WTC11 (cell line): Measurements from ENCODE around the gene KAT6B. TPM values are rescaled to one million over a fixed set of nuclear protein-coding genes. Genes with fewer than 3 reads are reported as not detected.

ENCODE experiments used
- ATAC-seq: fragments of 200-7000 bp; cut with Tn5 transposase; 2 replicates; pipeline ENCODE4 v1.10.0; 2021; ENCODE audit warnings: mild to moderate bottlenecking, moderate library complexity
- CTCF ChIA-PET: fragments of 300-600 bp; sonication (Branson Sonifier 250); formaldehyde crosslinking; loops from one replicate; lab custom pipeline; 2021; ENCODE audit warnings: antibody characterized with exemption; lab: Charles Lee
- POLR2A ChIA-PET: fragments of 350-600 bp; sonication (Branson Sonifier 250); formaldehyde crosslinking; loops from one replicate; lab custom pipeline; 2021; ENCODE audit warnings: antibody characterized with exemption; lab: Charles Lee
- DNase-seq: peaks from one replicate; pipeline ENCODE4 v3.0.0; 2021; ENCODE audit warnings: low spot score
- H3K27ac Mint-ChIP-seq: 2 replicates; pipeline ENCODE4 v1.8.0; 2021; ENCODE audit warnings: mixed read lengths
- H3K27me3 Mint-ChIP-seq: 2 replicates; pipeline ENCODE4 v1.8.0; 2021; ENCODE audit warnings: low read depth, mild to moderate bottlenecking, moderate library complexity, mixed read lengths
- H3K36me3 Mint-ChIP-seq: 2 replicates; pipeline ENCODE4 v1.8.0; 2021; ENCODE audit warnings: mixed read lengths
- H3K4me1 Mint-ChIP-seq: 2 replicates; pipeline ENCODE4 v1.8.0; 2022; ENCODE audit warnings: mixed read lengths
- H3K4me3 Mint-ChIP-seq: 2 replicates; pipeline ENCODE4 v1.8.0; 2021; ENCODE audit warnings: mild to moderate bottlenecking, moderate library complexity, mixed read lengths
- H3K9me3 Mint-ChIP-seq: 2 replicates; pipeline ENCODE4 v1.8.0; 2021; ENCODE audit warnings: mixed read lengths
- AFF4 ChIP-seq: sonication (generic); formaldehyde crosslinking; IDR thresholded peaks from 2 replicates; pipeline ENCODE4 v1.8.1; 2023; ENCODE audit warnings: mild to moderate bottlenecking, missing genetic modification reagents, borderline replicate concordance
- CREB1 ChIP-seq: sonication (generic); formaldehyde crosslinking; IDR thresholded peaks from 2 replicates; pipeline ENCODE4 v1.8.0; 2023; ENCODE audit warnings: mild to moderate bottlenecking, missing genetic modification reagents
- FOXK1 ChIP-seq: sonication (generic); formaldehyde crosslinking; IDR thresholded peaks from 2 replicates; pipeline ENCODE4 v1.8.0; 2022; ENCODE audit warnings: mild to moderate bottlenecking, moderate library complexity, missing genetic modification reagents
- GABPB1 ChIP-seq: sonication (generic); formaldehyde crosslinking; IDR thresholded peaks from 2 replicates; pipeline ENCODE4 v1.8.1; 2023; ENCODE audit warnings: mild to moderate bottlenecking, missing genetic modification reagents
- JUN ChIP-seq: sonication (generic); formaldehyde crosslinking; IDR thresholded peaks from 2 replicates; pipeline ENCODE4 v1.8.0; 2023; ENCODE audit warnings: mild to moderate bottlenecking, missing genetic modification reagents
- NFATC4 ChIP-seq: fragments of 250-450 bp; sonication (Bioruptor Pico); IDR thresholded peaks from 2 replicates; pipeline ENCODE4 v1.9.0; 2021; ENCODE audit warnings: mild to moderate bottlenecking
- NR3C1 ChIP-seq: sonication (generic); formaldehyde crosslinking; conservative IDR thresholded peaks from 2 replicates; pipeline ENCODE4 v1.8.1; 2023; ENCODE audit warnings: low read depth, mild to moderate bottlenecking, missing genetic modification reagents
- PREB ChIP-seq: sonication (generic); formaldehyde crosslinking; IDR thresholded peaks from 2 replicates; pipeline ENCODE4 v1.8.1; 2022; ENCODE audit warnings: mild to moderate bottlenecking, missing genetic modification reagents, moderate library complexity, borderline replicate concordance
- TEAD1 ChIP-seq: sonication (generic); formaldehyde crosslinking; IDR thresholded peaks from 2 replicates; pipeline ENCODE4 v1.8.0; 2022; ENCODE audit warnings: mild to moderate bottlenecking, missing genetic modification reagents
- ZBTB21 ChIP-seq: sonication (generic); formaldehyde crosslinking; IDR thresholded peaks from 2 replicates; pipeline ENCODE4 v1.8.1; 2023; ENCODE audit warnings: mild to moderate bottlenecking, missing genetic modification reagents, borderline replicate concordance
- ZNF138 ChIP-seq: sonication (generic); formaldehyde crosslinking; conservative IDR thresholded peaks from 2 replicates; pipeline ENCODE4 v1.8.1; 2022; ENCODE audit warnings: mild to moderate bottlenecking, moderate library complexity, missing genetic modification reagents
- ZSCAN18 ChIP-seq: fragments of 250-450 bp; sonication (Bioruptor Pico); IDR thresholded peaks from 2 replicates; pipeline ENCODE4 v2.1.2; 2022; ENCODE audit warnings: mild to moderate bottlenecking, moderate library complexity
- total RNA-seq: library from RNA; stranded (reverse); gene quantifications from 3 replicates; pipeline ENCODE4 v1.2.3, GENCODE V29; 2021
- TF ChIP-seq, protein P1 (sequence below): sonication (generic); formaldehyde crosslinking; IDR thresholded peaks from 2 replicates; pipeline ENCODE4 v1.8.1; 2023; ENCODE audit warnings: mild to moderate bottlenecking, missing genetic modification reagents, moderate library complexity
- TF ChIP-seq, protein P2 (sequence below): sonication (generic); formaldehyde crosslinking; IDR thresholded peaks from 2 replicates; pipeline ENCODE4 v1.8.0; 2022; ENCODE audit warnings: mild to moderate bottlenecking, missing genetic modification reagents
- TF ChIP-seq, protein P3 (sequence below): fragments of 250-450 bp; sonication (Bioruptor Pico); IDR thresholded peaks from 2 replicates; pipeline ENCODE4 v1.8.0; 2021; ENCODE audit warnings: mild to moderate bottlenecking
- TF ChIP-seq, protein P4 (sequence below): fragments of 250-450 bp; sonication (Bioruptor Pico); IDR thresholded peaks from 2 replicates; pipeline ENCODE4 v1.9.0; 2021; ENCODE audit warnings: mild to moderate bottlenecking, borderline replicate concordance
- TF ChIP-seq, protein P5 (sequence below): sonication (generic); formaldehyde crosslinking; IDR thresholded peaks from 2 replicates; pipeline ENCODE4 v1.8.1; 2023; ENCODE audit warnings: mild to moderate bottlenecking, missing genetic modification reagents

The KAT6B gene
- total RNA-seq, 1 experiment from 2014 or later = 18.5 TPM

DNA sequence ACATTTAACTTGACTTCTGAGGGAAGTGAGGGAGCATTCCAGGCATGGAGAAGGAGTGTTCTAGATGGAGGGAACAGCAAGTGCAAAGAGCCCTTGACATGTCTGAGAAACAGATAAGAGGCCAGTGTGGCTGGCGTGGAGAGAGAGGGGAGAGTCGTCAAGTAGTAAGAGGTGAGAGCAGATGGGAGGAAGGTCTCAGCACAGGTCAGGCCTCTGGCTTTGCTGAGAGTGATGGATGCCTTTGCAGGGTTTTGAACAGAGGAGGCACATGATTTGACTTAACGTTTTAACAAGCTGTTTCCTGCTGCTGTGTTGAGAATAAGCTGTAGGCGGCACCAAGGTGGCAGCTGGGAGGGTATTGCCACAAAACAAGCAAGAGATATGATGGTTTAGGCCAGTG lies 97.2 kb downstream of the KAT6B start (continued):
- TF ChIP-seq NR3C1 (CRISPR knock-in tag) = no peak
- no peak for TF ChIP-seq CREB1
- no peak for TF ChIP-seq ZBTB21 (CRISPR knock-in tag)
- TF ChIP-seq, protein P1, sequence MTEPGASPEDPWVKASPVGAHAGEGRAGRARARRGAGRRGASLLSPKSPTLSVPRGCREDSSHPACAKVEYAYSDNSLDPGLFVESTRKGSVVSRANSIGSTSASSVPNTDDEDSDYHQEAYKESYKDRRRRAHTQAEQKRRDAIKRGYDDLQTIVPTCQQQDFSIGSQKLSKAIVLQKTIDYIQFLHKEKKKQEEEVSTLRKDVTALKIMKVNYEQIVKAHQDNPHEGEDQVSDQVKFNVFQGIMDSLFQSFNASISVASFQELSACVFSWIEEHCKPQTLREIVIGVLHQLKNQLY (CRISPR knock-in tag) = no peak
- no peak for TF ChIP-seq PREB (CRISPR knock-in tag)

GRCh38 chr10:74924251-74924963 lies 98.0 kb downstream of the KAT6B start:
- H3K27ac Mint-ChIP-seq = peak overlapping the region; percentile 31; the same call in 1 of the 2 replicates
- peaks cover 10% of the 10 kb centered on the region for H3K36me3 Mint-ChIP-seq
- ChIA-PET POLR2A (no interaction called here), CTCF (interaction anchor here (0.6 kb wide), 1 partner anchor 264 kb away, joined by 3 read pairs; no protein-coding TSS in a partner anchor)
- H3K9me3 Mint-ChIP-seq = peaks cover 11% of the 10 kb centered on the region
- no peak for DNase-seq
- H3K27me3 Mint-ChIP-seq = no peaks in the 10 kb centered on the region
- H3K4me3 Mint-ChIP-seq = no peak overlapping the region
- no peak for ATAC-seq
- peaks cover 41% of the 10 kb centered on the region for H3K4me1 Mint-ChIP-seq
- TF ChIP-seq, protein P2, sequence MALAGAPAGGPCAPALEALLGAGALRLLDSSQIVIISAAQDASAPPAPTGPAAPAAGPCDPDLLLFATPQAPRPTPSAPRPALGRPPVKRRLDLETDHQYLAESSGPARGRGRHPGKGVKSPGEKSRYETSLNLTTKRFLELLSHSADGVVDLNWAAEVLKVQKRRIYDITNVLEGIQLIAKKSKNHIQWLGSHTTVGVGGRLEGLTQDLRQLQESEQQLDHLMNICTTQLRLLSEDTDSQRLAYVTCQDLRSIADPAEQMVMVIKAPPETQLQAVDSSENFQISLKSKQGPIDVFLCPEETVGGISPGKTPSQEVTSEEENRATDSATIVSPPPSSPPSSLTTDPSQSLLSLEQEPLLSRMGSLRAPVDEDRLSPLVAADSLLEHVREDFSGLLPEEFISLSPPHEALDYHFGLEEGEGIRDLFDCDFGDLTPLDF (CRISPR knock-in tag) = no peak
- no peak for TF ChIP-seq JUN (CRISPR knock-in tag)
- TF ChIP-seq, protein P3, sequence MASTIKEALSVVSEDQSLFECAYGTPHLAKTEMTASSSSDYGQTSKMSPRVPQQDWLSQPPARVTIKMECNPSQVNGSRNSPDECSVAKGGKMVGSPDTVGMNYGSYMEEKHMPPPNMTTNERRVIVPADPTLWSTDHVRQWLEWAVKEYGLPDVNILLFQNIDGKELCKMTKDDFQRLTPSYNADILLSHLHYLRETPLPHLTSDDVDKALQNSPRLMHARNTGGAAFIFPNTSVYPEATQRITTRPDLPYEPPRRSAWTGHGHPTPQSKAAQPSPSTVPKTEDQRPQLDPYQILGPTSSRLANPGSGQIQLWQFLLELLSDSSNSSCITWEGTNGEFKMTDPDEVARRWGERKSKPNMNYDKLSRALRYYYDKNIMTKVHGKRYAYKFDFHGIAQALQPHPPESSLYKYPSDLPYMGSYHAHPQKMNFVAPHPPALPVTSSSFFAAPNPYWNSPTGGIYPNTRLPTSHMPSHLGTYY = no peak
- TF ChIP-seq, protein P4, sequence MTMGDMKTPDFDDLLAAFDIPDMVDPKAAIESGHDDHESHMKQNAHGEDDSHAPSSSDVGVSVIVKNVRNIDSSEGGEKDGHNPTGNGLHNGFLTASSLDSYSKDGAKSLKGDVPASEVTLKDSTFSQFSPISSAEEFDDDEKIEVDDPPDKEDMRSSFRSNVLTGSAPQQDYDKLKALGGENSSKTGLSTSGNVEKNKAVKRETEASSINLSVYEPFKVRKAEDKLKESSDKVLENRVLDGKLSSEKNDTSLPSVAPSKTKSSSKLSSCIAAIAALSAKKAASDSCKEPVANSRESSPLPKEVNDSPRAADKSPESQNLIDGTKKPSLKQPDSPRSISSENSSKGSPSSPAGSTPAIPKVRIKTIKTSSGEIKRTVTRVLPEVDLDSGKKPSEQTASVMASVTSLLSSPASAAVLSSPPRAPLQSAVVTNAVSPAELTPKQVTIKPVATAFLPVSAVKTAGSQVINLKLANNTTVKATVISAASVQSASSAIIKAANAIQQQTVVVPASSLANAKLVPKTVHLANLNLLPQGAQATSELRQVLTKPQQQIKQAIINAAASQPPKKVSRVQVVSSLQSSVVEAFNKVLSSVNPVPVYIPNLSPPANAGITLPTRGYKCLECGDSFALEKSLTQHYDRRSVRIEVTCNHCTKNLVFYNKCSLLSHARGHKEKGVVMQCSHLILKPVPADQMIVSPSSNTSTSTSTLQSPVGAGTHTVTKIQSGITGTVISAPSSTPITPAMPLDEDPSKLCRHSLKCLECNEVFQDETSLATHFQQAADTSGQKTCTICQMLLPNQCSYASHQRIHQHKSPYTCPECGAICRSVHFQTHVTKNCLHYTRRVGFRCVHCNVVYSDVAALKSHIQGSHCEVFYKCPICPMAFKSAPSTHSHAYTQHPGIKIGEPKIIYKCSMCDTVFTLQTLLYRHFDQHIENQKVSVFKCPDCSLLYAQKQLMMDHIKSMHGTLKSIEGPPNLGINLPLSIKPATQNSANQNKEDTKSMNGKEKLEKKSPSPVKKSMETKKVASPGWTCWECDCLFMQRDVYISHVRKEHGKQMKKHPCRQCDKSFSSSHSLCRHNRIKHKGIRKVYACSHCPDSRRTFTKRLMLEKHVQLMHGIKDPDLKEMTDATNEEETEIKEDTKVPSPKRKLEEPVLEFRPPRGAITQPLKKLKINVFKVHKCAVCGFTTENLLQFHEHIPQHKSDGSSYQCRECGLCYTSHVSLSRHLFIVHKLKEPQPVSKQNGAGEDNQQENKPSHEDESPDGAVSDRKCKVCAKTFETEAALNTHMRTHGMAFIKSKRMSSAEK = no peak
- no peak for TF ChIP-seq ZNF138
- TF ChIP-seq TEAD1 (CRISPR knock-in tag) = no peak
- no peak for TF ChIP-seq NFATC4 (CRISPR knock-in tag)
- no peak for TF ChIP-seq GABPB1
- no peak for TF ChIP-seq ZSCAN18
- TF ChIP-seq, protein P5, sequence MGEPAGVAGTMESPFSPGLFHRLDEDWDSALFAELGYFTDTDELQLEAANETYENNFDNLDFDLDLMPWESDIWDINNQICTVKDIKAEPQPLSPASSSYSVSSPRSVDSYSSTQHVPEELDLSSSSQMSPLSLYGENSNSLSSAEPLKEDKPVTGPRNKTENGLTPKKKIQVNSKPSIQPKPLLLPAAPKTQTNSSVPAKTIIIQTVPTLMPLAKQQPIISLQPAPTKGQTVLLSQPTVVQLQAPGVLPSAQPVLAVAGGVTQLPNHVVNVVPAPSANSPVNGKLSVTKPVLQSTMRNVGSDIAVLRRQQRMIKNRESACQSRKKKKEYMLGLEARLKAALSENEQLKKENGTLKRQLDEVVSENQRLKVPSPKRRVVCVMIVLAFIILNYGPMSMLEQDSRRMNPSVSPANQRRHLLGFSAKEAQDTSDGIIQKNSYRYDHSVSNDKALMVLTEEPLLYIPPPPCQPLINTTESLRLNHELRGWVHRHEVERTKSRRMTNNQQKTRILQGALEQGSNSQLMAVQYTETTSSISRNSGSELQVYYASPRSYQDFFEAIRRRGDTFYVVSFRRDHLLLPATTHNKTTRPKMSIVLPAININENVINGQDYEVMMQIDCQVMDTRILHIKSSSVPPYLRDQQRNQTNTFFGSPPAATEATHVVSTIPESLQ (CRISPR knock-in tag) = no peak
- TF ChIP-seq NR3C1 (CRISPR knock-in tag) = no peak
- no peak for TF ChIP-seq FOXK1 (CRISPR knock-in tag)
- no peak for TF ChIP-seq AFF4
